DND-41 (cell line): ENCODE data around the gene DPM1.

Experiments used
- ATAC-seq: fragments of 200-7000 bp; cut with Tn5 transposase; 3 replicates; pipeline ENCODE4 v1.9.1; 2021; ENCODE audit warnings: low read depth; ENCODE audit not compliant: insufficient read depth
- DNase-seq: peaks from one replicate; pipeline ENCODE4 v3.0.0-alpha.2; 2020
- H2AFZ ChIP-seq: 2 replicates; pipeline ENCODE4 v1.6.0; 2012; ENCODE audit warnings: low read depth, low read length
- H3K27ac ChIP-seq: 2 replicates; pipeline ENCODE4 v1.5.1; 2012; ENCODE audit warnings: low read length, inconsistent platforms
- H3K27me3 ChIP-seq: fragments of 200-600 bp; sonication (generic); 2 replicates; pipeline ENCODE4 v1.6.0; 2012; ENCODE audit warnings: low read length, mild to moderate bottlenecking, inconsistent platforms; ENCODE audit not compliant: insufficient read depth, poor library complexity
- H3K36me3 ChIP-seq: 2 replicates; pipeline ENCODE4 v1.5.1; 2012; ENCODE audit warnings: low read length, inconsistent platforms; ENCODE audit not compliant: insufficient read depth
- H3K4me1 ChIP-seq: 2 replicates; pipeline ENCODE4 v1.5.1; 2012; ENCODE audit warnings: mild to moderate bottlenecking, low read length; ENCODE audit not compliant: insufficient read depth
- H3K4me2 ChIP-seq: 2 replicates; pipeline ENCODE4 v1.6.0; 2012; ENCODE audit warnings: mild to moderate bottlenecking, moderate library complexity, low read length, inconsistent platforms; ENCODE audit not compliant: insufficient read depth
- H3K4me3 ChIP-seq, 2 experiments: fragments of 200-600 bp in 1 of 2; shearing (Covaris generic) in 1 of 2; 2 replicates each; pipeline ENCODE4 v1.5.1; 2012 to 2016; ENCODE audit warnings: inconsistent platforms in 2 of 2, low read length in 2 of 2, mild to moderate bottlenecking in 2 of 2, low read depth in 1 of 2, moderate library complexity in 1 of 2
- H3K79me2 ChIP-seq: 2 replicates; pipeline ENCODE4 v1.6.0; 2012; ENCODE audit warnings: low read length, inconsistent platforms; ENCODE audit not compliant: insufficient read depth
- H3K9ac ChIP-seq: 2 replicates; pipeline ENCODE4 v1.6.0; 2012; ENCODE audit warnings: low read depth, mild to moderate bottlenecking, inconsistent platforms, low read length, moderate library complexity
- H3K9me3 ChIP-seq: 2 replicates; pipeline ENCODE4 v1.5.1; 2012; ENCODE audit warnings: low read length, moderate library complexity, mild to moderate bottlenecking, inconsistent platforms; ENCODE audit not compliant: insufficient read depth, severe bottlenecking
- H4K20me1 ChIP-seq: 2 replicates; pipeline ENCODE4 v1.6.0; 2012; ENCODE audit warnings: low read length; ENCODE audit not compliant: insufficient read depth
- CTCF ChIP-seq: IDR thresholded peaks from 2 replicates; pipeline ENCODE4 v1.5.1; 2012; ENCODE audit warnings: borderline replicate concordance, low read length, moderate library complexity, mild to moderate bottlenecking; ENCODE audit not compliant: poor library complexity, severe bottlenecking; ENCODE audit errors: extremely low read depth
- EZH2 ChIP-seq: IDR thresholded peaks from 3 replicates; pipeline ENCODE4 v1.6.1; 2012; ENCODE audit warnings: borderline replicate concordance, low read depth, mild to moderate bottlenecking, moderate library complexity, low read length, inconsistent platforms; ENCODE audit not compliant: severe bottlenecking

DPM1 gene

DNA sequence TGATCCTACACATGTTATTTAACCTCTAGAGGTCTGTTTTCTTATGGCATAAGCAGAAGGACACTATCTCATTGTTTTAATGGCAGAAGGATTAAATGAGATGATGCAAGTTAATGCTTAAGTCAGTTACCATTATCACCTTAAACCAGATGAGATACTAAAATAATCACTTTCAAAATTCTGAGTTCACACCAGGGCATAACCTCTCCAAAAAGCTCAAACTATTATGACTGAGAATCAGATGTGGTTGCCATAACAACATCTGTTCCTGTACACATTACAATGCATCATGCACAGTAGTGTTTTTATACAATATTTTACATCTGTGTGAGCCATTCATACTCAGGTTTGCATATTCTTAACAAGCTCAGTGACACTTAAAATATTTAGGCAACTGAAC is 37.3 kb downstream of the DPM1 start:
- Histone ChIP-seq H2AFZ (no peak overlapping the region), H3K79me2 (peaks cover 100% of the 10 kb centered on the region), H3K27me3 (no peaks in the 10 kb centered on the region), H3K27ac (no peak overlapping the region), H3K4me3 (no peak overlapping the region), H4K20me1 (peaks cover 98% of the 10 kb centered on the region), H3K4me2 (no peak overlapping the region), H3K4me1 (peaks cover 20% of the 10 kb centered on the region), H3K9me3 (no peaks in the 10 kb centered on the region), H3K9ac (no peak overlapping the region), H3K36me3 (peaks cover 88% of the 10 kb centered on the region)
- ATAC-seq: no peak
- TF ChIP-seq EZH2: no peak
- TF ChIP-seq CTCF: no peak
- DNase-seq: no peak

GRCh38 chr20:50919567-50919966 is 38.8 kb downstream of the DPM1 start:
- peaks cover 83% of the 10 kb centered on the region for H3K36me3 ChIP-seq
- peaks cover 7% of the 10 kb centered on the region for H3K4me1 ChIP-seq
- ATAC-seq (no peak), DNase-seq (no peak)
- H4K20me1 ChIP-seq: peaks cover 97% of the 10 kb centered on the region
- H2AFZ ChIP-seq: no peak overlapping the region
- no peak overlapping the region for H3K4me2 ChIP-seq
- H3K9ac ChIP-seq: no peak overlapping the region
- TF ChIP-seq CTCF: no peak
- no peak for TF ChIP-seq EZH2
- H3K9me3 ChIP-seq: no peaks in the 10 kb centered on the region
- H3K27me3 ChIP-seq: no peaks in the 10 kb centered on the region
- H3K79me2 ChIP-seq: peaks cover 100% of the 10 kb centered on the region
- H3K4me3 ChIP-seq: no peak overlapping the region
- H3K27ac ChIP-seq: no peak overlapping the region

DNA sequence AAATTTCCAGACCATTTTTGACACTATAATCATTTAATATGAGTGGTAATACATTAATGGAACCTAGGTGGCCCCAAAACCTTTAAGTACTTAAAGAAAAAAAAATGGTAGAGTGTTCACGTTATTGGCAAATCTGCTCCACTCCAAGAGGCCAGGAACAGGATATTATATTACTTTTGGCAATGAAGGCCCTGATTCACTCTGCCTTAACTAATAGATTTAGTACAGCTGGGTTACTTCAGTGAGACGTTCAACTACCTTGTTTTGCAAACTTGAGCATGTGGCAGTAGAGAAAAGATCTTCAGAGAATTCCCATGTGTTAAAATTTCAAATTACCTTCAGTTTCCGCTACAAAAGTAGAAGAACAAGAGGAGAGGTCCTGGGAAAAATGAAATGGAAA is 39.9 kb downstream of the DPM1 start:
- H3K27ac ChIP-seq: no peak overlapping the region
- no peaks in the 10 kb centered on the region for H3K9me3 ChIP-seq
- no peak for TF ChIP-seq EZH2
- no peak for TF ChIP-seq CTCF
- no peak overlapping the region for H3K4me2 ChIP-seq
- H3K27me3 ChIP-seq: no peaks in the 10 kb centered on the region
- H3K36me3 ChIP-seq: peaks cover 83% of the 10 kb centered on the region
- ATAC-seq: no peak
- H3K9ac ChIP-seq: no peak overlapping the region
- H2AFZ ChIP-seq: no peak overlapping the region
- H4K20me1 ChIP-seq: peaks cover 97% of the 10 kb centered on the region
- H3K79me2 ChIP-seq: peaks cover 100% of the 10 kb centered on the region
- peaks cover 7% of the 10 kb centered on the region; the same call in 1 of the 2 replicates for H3K4me1 ChIP-seq
- DNase-seq: no peak
- no peak overlapping the region for H3K4me3 ChIP-seq

GRCh38 chr20:50916934-50917333 is 41.4 kb downstream of the DPM1 start:
- Histone ChIP-seq H3K4me3 (no peak overlapping the region), H3K9ac (no peak overlapping the region), H2AFZ (no peak overlapping the region), H3K4me2 (no peak overlapping the region), H3K27ac (no peak overlapping the region), H3K9me3 (no peaks in the 10 kb centered on the region), H3K4me1 (peaks cover 4% of the 10 kb centered on the region; the same call in 1 of the 2 replicates), H4K20me1 (peaks cover 96% of the 10 kb centered on the region), H3K36me3 (peaks cover 81% of the 10 kb centered on the region), H3K27me3 (no peaks in the 10 kb centered on the region), H3K79me2 (peaks cover 100% of the 10 kb centered on the region)
- DNase-seq (no peak), ATAC-seq (no peak)
- TF ChIP-seq CTCF: no peak
